ENCODE measurements around the gene B4GALT1.

DNA sequence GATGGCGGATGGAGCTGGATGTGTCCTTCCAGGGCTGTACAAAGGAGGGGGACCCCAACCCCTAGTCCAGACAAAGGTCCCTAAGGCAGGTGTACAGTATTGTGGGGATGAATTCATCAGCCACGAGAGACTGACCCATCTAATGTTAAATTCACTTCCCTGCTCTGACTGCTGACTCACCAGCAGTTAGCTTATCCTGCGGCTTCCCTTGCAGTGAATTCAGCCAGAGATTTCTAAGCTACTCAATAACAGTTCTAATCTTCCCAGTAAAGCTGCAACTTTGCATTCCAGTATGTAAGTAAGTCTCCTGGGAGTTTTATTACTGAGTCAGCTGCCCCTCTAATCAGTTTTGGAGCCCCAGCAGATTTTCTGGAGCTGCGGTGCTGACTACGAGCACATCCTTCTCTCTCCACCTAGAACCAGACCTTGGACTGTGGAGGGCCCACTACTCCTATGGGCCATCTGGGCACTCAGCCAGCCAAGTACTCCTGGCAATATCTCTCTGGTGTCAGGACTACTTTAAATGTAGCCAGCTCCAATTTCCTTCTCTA, 16.1 kb downstream of the B4GALT1 start:
- TF ChIP-seq POLR2AphosphoS5 (IDR thresholded peaks at IDR 0.05; ENCODE audit: low read depth, low read length) (no peak), POLR2A (IDR thresholded peaks at IDR 0.05; ENCODE audit: control extremely low read depth in 1 of 2, low read depth in 2 of 2, low read length in 2 of 2) (no peak)
